ENCODE measurements around the gene ALDH8A1.

The ALDH8A1 gene

DNA sequence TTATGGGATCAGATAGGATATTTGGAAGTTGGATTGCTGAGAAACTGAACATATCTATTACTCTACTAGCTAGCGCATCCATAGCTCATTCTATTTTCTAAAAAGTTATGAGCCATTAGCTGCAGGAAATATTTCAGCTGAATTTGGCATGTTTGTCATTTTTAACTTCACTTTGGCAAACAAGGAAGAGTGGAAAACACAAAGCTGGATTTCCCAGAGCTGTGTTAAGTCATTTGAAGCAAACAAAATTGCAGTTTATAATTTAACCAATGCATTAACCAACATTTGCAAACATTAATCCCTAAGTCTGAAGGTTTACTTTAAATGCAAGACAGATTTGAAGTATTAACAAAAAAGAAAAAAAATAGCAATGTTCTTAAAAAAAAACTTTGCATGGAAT, 1.2 kb downstream of the ALDH8A1 start:
- no peak for DNase-seq

DNA sequence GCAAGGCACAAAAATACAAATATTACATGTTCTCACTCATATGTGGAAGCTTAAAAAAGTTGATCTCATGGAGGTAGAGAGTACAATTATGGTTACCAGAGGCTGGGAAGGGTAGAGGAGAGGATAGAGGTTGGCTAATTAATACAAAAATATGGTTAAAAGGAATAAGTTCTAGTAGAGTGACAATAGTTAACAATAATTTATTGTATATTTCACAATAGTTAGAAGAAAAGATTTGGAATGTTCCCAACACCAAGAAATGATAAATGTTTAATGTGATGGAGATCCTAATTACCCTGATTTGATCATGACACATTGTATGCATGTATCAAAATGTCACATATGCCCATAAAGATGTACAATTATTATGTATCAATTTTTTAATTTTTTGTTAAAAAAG, 1.8 kb downstream of the ALDH8A1 start:
- DNase-seq: no peak

DNA sequence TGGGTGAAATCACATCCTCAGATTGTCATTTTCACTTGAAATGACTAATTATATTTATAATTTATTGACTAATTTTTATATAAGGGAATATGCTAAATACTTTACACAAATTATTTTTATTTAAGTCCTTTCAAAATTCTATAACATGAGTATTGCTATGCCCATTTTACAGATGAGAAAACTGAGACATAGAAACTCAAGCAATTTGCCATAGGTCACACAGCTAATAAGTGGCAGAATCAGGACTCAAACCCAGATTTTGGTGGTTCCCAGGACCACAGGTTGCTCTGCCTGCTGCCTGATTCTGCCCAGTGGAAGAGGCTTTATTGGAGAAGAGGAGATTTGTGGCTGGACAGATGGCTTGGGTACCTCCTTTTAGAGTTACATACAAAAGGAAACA, 4.9 kb downstream of the ALDH8A1 start:
- no peak for DNase-seq

DNA sequence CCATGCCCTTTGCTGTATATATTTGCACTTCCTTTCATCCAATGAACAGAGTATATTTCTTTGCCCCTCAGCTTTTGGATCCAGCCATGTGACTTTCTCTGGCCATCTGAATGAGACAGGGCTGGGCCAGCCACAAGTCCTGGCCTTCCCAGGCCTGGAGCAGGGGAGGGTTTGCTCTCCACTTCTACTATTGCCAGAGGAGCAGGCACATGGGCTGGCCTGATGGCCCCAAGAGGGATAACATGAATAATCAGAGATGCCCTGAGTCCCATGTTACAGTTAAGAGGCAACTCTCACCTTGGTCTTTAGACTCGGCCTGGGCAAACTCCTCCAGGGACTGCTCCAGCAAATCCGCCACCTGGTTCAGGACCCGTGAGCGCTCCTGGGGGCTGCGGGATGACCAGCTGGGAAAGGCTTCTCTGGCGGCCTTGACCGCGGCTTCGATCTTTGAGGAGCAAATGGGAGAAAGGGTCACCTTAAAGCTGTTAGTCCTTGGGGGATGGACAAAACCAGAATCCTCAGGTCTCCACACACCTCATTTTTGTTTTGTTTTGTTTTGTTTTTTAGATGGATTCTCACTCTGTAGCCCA, 6.3 kb downstream of the ALDH8A1 start:
- DNase-seq: no peak

DNA sequence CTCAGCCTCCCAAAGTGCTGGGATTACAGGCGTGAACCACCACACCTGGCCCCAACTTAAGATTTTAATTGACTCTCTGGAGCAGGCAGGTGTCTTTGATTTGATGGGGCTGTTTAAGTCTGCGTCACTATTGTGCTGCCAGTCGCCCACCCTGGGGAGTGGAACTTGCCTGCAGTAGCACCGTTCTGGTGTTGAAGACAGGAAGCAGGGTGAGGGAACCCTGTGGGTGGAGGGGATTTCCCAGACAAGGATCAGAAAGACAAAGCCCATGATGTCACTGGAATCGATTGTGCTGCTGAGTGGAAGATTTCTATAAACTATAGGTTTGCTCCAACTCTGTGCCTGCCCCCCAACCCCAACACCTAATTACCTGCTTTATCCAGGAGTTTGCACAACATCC, 11.0 kb downstream of the ALDH8A1 start:
- no peak for DNase-seq

DNA sequence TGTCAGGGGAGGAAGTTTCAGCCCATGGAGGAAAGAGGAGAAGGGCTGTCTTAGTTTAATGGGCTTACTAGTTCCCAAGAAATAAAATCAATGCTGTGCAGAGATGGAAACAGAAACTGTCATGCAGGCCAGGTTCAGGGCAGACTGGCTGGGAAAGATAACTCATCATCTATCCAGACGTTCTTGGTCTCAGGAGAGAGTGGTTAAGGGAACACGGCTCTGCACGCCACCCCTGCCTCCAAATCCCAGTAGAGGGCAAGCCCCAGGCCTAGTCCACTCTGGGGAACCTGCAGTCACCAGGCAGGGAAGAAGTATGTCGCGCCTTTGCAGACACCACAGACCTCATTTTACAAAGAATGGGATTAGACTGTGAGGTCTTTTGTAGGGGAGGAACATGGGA, 12.5 kb downstream of the ALDH8A1 start:
- no peak for DNase-seq

DNA sequence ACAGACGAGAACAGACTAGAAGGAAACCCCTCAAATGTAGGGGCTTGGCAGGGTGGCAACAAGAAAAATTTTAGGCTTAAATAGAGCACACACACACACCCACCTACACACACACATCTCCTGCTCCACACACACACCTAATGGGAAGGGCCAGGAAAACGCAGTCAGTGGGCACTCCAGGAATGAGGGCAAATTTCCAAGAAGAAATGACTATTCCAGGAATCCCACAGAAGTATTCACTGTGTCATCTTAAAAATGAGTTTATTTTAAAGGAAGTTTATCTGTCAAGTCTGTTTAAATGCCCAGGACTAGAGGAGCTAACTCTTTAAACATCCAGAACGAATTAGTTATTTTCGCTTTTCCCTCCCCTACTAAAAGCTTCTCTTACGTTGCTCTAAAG, 13.0 kb downstream of the ALDH8A1 start:
- no peak for DNase-seq

DNA sequence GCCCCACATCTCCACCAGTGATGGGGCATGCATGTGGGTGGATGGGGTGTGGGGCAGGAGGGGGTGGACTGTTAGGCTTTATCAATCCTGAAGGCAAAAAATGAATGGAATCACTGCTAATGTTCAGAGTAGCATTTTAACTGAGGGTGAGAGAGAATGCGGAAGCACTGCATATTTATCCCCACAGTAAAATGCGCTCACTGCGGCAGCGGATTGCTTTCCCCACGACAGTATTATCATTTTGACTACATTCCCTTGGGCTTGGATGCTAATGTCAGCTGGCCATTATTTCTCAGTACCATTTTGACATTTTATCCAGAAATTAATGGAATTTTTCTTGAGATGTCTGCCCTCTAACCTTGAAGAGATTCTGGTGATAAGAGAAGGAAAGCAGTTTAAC, 13.4 kb downstream of the ALDH8A1 start:
- no peak for DNase-seq

DNA sequence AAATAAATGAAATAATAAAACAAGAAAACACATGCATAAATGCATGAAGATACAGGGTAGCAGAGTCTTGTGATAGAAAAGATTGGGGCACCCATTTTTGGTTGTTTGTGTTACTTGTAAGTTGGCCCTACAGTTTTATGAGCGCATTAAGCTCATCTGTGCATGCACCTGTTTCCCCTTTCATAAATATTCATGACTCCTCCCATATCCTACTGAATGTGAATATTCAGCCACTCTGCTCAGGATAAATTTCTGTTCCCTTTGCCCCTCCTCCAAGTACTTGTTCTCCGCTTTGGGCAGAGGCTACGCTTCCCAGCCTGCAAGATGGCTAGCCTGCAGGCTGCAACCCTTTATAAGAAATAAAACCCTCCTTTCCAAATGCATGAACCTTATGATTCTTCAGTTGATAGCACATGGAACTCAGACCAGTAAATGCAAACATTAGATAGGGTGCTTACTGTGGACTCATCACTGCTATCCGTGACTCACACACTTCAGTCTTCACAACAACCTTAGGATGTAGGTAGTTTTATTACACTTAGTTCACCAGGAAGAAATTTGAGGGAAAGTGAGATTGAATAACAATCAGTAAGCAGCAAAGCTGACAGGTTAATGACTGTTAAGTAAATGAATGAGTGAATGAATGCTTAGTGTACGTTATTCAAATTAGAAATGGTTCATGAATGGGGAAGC, 15.0 kb downstream of the ALDH8A1 start:
- no peak for DNase-seq

DNA sequence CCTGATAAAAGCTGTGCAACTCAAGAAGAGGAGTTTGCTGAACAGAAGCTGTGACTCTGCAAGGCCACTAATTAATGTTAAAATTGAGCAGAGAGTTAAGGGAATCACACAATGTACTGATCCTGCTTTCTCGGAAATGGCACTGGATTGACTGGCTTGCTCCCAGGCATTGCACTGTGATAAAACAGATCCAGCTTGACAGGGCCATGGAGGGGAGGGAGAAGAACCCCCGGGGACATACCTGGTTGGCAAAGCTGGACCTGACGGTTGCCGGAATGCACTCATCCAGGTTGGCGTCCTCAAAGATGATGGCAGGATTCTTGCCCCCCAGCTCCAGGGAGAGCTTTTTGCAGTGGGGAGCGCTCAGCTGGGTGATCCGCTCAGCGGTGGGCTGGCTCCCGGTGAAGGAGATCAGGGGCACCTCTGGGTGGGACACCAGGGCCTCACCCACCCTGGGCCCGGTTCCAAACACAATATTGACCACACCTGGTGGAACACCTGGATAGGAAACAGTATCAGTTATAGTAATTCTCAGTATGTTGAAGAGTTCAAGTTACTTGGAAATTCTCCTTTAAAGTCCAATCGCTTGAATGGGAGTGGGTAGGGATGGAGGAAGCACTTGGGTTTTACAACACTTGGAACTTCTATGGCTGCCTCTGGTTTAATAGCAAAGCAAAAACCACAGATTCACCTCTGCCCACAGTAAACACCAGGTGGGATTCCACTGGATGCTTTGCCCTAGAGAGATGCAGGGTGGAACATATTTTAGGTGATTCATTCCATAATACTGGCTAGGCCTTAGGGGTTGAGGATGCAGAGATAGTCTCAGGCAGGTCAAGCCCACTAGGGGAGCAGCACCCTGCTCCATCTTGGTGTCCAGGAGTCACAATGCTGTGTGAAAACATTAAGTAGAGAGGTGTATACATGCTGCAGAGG, 17.1 kb downstream of the ALDH8A1 start:
- DNase-seq: no peak

DNA sequence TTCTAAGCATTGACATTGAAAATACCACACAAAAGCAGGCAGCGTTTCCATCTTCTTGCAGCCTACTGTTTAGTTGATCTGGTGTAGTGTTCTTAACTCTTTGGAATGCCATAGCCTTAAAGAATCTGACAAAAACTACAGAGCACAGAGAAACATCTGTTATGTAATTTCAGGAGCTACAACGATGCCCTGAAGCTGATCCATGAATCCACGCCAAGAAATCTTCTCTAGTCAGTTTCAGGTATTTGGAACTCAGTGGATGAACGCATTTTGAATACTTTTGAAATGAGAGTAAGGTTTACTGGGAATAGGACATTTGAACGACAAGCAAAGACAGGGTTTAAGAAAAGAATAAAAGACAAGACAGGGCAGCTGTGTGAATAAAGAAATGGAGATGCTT, 17.8 kb downstream of the ALDH8A1 start:
- no peak for DNase-seq

DNA sequence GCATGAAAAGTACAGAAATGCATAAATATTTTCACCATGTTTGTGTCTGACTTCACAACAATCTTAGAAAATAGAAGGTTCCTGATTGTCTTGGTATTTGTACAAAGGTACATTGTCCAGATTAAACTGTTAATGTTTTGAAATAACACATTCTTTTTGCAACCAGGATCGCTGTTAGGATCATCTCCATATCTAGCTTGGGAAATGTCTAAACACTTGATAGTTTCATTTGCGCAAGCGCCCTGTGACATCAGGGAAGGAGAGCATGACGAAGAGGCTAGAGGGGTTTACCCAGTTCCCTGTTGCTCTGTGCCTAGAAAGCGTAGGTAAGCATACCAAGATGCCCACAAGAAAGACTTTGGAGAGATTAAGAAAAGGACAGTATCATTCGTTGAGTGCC, 19.4 kb downstream of the ALDH8A1 start:
- no peak for DNase-seq

DNA sequence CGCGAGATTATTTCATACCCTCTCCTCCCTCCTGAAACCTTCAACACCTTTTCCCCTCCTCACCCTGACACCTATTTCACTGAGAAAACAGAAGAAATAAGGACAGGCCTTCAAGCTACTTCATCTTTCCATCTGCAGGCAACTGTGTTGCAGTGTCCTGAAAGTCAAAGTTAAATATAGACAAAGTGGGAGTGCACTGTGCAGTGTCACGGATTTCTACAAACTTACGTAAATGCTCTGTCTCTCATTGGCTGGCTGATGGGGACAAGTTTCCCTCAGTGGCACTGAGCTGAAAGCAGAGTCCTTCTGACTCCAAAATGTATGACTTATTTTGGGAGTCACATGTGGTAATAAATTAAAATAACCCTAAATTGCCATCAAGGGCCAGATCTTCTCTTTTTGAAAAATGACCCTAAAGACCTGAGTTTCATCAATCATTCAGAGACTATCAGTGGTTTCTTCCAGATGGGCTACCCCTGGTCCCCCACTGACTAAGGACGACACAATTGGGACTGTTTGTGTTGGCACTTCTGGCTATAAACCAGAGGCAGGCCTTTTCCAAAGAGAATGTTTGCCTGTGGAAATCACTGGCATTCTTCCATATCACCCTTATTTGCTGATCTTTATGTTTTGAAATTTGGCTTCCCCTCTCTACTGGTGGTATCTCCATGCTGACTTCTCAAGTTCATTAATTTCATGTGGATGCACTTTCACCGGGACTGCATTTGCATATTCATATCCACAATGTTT, 21.6 kb downstream of the ALDH8A1 start:
- no peak for DNase-seq

DNA sequence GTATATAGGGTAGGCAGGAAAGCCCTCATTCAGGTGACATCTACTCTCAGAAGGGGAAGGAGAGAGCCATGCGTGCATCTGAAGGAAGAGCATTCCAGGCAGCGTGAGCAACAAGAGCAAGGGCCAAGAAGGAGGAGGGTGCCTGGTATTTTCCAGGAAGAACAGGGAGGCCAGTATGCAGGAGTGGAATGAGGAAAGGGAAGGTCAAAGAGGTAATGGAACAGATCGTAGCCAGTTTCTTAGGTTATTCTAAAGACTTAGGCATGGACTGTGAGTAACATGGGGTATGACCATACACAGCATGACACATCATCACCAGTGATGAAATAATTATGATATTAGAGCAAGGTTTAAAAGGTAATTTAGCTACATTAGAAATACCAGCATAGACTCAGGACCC, 24.1 kb downstream of the ALDH8A1 start:
- no peak for DNase-seq

DNA sequence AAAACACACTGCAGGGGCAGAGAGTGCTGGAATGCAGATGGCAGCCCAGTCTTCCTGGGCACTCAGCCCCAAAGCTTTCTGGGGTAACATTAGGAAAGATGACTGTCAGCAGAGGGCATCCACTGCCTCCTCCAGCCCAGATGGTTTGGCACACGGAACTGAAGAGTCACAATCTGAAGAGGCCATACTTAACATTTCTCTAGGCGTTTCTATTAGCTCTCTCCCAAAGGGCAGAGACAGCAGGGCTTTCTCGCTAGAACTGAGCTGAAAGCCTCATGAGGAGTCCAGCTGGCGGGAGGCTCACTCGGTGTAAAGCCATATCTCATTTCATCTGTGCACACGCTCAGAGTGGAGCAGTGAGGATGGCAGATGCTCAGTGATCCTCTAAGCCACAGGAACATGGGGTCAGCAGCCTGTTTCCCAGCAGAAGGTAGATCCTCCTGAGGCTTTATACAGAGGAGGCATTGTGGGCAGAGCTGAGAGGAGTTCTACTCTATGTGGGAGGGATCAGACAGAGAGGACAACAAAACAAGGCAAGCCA, 28.1 kb downstream of the ALDH8A1 start:
- no peak for DNase-seq

DNA sequence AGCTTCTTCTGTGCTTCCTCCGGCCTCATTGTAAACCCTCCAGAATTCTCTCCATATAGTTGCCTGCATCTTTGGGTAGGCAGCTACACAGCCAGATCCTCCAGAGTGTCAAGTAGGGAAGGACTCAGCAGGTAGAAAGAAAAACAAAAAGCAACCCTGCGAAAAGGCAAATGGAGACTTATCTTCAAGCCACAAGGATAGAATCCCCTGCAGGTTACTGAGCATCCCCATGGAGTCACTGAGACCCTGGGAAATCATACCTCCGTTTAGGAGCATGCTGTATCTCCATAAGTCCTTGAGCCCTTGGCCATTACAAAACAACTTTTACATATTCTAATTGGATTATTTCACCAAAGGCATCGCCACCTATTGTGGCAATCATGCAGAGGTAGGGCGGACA, 28.6 kb downstream of the ALDH8A1 start:
- no peak for DNase-seq

DNA sequence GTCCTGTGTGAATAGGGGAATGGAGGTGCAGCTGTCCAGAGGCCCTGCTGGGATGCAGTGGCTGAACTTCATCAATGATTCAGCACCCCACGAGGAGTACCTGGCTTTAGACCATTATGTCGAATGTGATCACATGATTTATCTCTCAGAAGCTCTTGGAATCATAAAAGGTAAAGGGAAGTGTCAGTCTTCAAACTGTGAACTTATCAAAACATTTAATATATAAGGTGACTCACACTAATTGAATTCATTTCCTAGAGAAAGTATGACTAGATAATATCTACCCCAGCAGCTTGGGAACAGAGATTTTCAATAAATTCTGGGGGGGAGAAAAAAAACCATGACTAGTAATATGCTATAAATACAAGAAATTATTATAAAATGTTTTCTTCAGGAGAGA, 29.5 kb downstream of the ALDH8A1 start:
- no peak for DNase-seq

DNA sequence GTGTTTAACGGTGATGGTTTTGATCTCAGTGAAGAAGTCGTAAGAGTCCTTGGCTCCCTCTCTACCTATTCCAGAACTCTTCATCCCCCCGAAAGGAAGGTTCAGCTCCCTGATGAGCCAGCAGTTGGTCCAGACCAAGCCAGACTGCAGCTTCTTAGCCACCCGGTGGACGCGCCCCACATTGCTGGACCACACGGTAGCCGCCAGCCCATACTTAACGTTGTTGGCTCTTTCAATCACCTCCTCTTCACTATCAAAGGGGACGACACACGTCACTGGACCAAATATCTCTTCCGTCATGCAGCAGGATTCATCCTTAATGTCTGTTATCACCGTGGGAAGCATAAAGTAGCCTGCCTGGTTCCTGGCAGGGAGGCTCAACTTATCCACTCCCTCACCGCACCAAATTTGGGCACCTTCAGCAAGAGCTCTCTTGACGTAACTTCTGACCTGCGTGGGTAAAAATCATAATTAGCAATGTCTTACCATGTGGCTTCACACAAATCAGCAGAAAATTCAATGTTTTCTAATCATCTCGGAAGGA, 31.4 kb downstream of the ALDH8A1 start:
- DNase-seq: no peak

DNA sequence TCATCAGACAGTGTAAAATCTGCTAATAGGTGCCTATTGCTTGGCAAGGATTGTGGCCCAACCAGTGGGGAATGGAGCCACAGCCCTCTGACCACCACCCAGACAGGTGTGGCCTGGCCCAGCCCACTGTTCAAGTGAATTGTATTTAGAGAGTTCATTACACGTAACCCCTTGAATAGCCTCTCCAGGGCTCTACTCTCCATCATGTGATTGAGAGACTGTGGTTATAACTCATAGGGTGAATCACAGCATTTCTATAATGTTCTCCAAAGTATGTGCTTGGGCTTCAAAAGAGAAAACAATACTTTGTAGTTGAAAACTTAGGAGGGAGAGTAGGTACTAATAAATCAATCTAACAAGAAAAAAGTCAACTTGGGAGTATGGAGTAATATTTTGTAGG, 38.4 kb downstream of the ALDH8A1 start:
- DNase-seq: no peak

DNA sequence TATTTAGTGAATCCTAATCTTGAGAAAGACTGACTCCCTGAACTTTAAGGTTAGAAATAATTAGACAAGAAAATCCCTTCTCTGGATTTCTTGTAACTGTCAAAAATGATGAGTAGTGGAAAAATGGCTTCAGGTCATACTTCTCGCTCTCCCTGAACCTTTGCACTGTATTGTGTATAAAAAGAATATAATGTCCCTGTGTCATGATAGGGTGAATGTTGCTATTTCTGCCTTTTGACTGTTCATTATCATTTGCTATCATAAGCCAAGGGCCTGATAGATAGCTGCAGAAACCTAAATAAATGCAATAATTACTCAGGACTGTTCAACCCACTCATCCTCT, 39.3 kb downstream of the ALDH8A1 start:
- DNase-seq: no peak

DNA sequence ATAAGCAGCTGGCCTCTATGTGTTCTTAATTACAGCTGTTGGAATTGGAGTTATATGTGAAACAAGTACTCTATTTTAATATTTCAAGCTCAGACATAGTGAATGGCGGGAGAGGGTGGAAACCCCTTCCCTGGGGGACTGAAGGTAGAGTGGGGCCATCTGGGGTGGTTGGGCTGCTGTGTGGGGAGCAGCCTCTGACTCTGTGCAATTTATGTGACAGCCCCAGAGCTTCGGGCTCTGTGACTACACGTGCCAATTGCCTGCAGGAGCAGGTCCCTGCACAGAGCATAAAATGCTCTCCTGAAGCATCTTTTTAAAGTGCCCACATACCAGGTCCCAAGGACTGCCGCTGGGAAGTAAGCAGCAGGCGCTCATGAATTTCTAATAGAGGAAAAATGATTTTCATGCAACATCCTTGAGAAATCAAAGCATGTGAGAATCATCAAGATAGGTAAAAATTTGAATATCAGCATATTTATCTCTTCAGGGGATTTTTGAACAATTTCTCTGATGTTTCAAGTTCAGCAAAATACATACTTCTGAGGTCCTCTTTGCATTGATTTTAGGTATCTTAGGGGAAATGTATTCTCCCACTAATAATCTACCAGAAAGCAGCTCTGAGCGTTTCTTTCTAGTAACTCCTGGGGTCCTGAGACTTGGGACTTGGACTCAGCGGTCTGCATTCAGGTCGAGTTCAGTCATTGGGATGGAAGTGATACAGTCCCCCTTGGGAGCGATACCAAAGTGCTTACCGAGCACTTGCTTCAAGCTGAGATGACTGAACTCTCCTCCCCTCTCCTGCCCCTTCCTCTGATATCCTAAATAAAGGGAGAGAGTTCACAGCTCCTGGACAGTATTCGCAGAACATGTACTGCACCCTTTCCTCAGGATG, 40.0 kb downstream of the ALDH8A1 start:
- DNase-seq: no peak
